HEK293 (cell line): ENCODE results near the gene KIF22.
A peak's percentile ranks its signal among the peaks of the same experiment; 100 is the strongest.

Experiments used
- CTCF ChIA-PET: fragments of 350-600 bp; formaldehyde crosslinking; extraction: SDS; loops from one replicate; lab custom pipeline; 2021; ENCODE audit warnings: antibody characterized with exemption; lab: Yijun Ruan, JAX
- POLR2A ChIA-PET: fragments of 300-600 bp; formaldehyde crosslinking; extraction: SDS; loops from one replicate; lab custom pipeline; 2020; ENCODE audit warnings: antibody characterized with exemption, inconsistent platforms; lab: Yijun Ruan, JAX
- H3K27ac ChIP-seq: fragments of 200-500 bp; sonication (Bioruptor generic); 2 replicates; pipeline ENCODE4 v1.5.1; 2014; ENCODE audit warnings: low read depth, low read length, control low read depth, inconsistent platforms; ENCODE audit errors: extremely low read depth
- H3K36me3 ChIP-seq, 2 experiments: fragments of 200-500 bp in 1 of 2; sonication (Bioruptor generic) in 1 of 2; 1 replicate in 1 of 2; 2 replicates in 1 of 2; pipeline ENCODE4 v1.5.1; 2014 to 2017; ENCODE audit warnings: inconsistent platforms in 2 of 2, low read length in 2 of 2; ENCODE audit not compliant: control insufficient read depth in 2 of 2, insufficient read depth in 1 of 2
- H3K4me1 ChIP-seq: fragments of 200-500 bp; sonication (Bioruptor generic); 2 replicates; pipeline ENCODE4 v1.5.1; 2014; ENCODE audit warnings: mild to moderate bottlenecking, low read length, inconsistent platforms; ENCODE audit not compliant: control insufficient read depth, insufficient read depth
- H3K4me3 ChIP-seq: 2 replicates; pipeline ENCODE4 v1.5.1; 2011; ENCODE audit warnings: low read depth, mild to moderate bottlenecking, control low read depth, low read length, moderate library complexity
- H3K9me3 ChIP-seq: fragments of 200-500 bp; sonication (Bioruptor generic); 2 replicates; pipeline ENCODE4 v1.5.1; 2014; ENCODE audit warnings: low read depth, low read length, inconsistent platforms; ENCODE audit not compliant: control insufficient read depth, insufficient read depth
- AEBP2 ChIP-seq: fragments of 450-650 bp; formaldehyde crosslinking; IDR thresholded peaks from 2 replicates; pipeline ENCODE4 v1.5.1; 2016; ENCODE audit warnings: missing biosample characterization, missing genetic modification characterization, borderline replicate concordance
- KLF8 ChIP-seq: fragments of 450-650 bp; formaldehyde crosslinking; IDR thresholded peaks from 2 replicates; pipeline ENCODE4 v1.5.1; 2016; ENCODE audit warnings: missing biosample characterization, missing genetic modification characterization
- SETDB1 ChIP-seq: IDR thresholded peaks from one replicate; pipeline ENCODE4 v1.6.1; 2017; ENCODE audit warnings: mild to moderate bottlenecking, low read length, moderate library complexity, mixed read lengths; ENCODE audit not compliant: insufficient read length
- TRIM28 ChIP-seq: IDR thresholded peaks from 2 replicates; pipeline ENCODE4 v1.6.1; 2011; ENCODE audit warnings: low read length, control low read depth, borderline replicate concordance
- ZEB2 ChIP-seq: fragments of 450-650 bp; formaldehyde crosslinking; IDR thresholded peaks from 2 replicates; pipeline ENCODE4 v1.5.1; 2016; ENCODE audit warnings: missing biosample characterization, missing genetic modification characterization
- ZFP3 ChIP-seq: fragments of 450-650 bp; formaldehyde crosslinking; IDR thresholded peaks from 2 replicates; pipeline ENCODE4 v1.5.1; 2016; ENCODE audit warnings: low read depth, missing biosample characterization, missing genetic modification characterization
- ZNF112 ChIP-seq: fragments of 450-650 bp; formaldehyde crosslinking; IDR thresholded peaks from 2 replicates; pipeline ENCODE4 v1.5.0; 2017; ENCODE audit warnings: missing biosample characterization, missing genetic modification characterization
- ZNF280C ChIP-seq: fragments of 450-650 bp; formaldehyde crosslinking; IDR thresholded peaks from 2 replicates; pipeline ENCODE4 v1.5.1; 2016; ENCODE audit warnings: missing biosample characterization, missing genetic modification characterization
- ZNF292 ChIP-seq: fragments of 450-650 bp; formaldehyde crosslinking; IDR thresholded peaks from 2 replicates; pipeline ENCODE4 v1.5.1; 2016; ENCODE audit warnings: low read depth, missing biosample characterization, missing genetic modification characterization, borderline replicate concordance
- ZNF350 ChIP-seq: fragments of 450-650 bp; formaldehyde crosslinking; IDR thresholded peaks from 2 replicates; pipeline ENCODE4 v1.5.0; 2017; ENCODE audit warnings: missing biosample characterization, mild to moderate bottlenecking, missing genetic modification characterization
- ZNF426 ChIP-seq: fragments of 450-650 bp; formaldehyde crosslinking; IDR thresholded peaks from 2 replicates; pipeline ENCODE4 v1.5.1; 2017; ENCODE audit warnings: missing biosample characterization, missing genetic modification characterization, mild to moderate bottlenecking, inconsistent platforms, moderate library complexity
- ZNF48 ChIP-seq: fragments of 450-650 bp; formaldehyde crosslinking; IDR thresholded peaks from 2 replicates; pipeline ENCODE4 v1.5.1; 2016; ENCODE audit warnings: missing biosample characterization, missing genetic modification characterization
- ZNF501 ChIP-seq: fragments of 450-650 bp; formaldehyde crosslinking; IDR thresholded peaks from 2 replicates; pipeline ENCODE4 v1.5.1; 2016; ENCODE audit warnings: missing biosample characterization, missing genetic modification characterization
- ZNF530 ChIP-seq: fragments of 450-650 bp; formaldehyde crosslinking; IDR thresholded peaks from 2 replicates; pipeline ENCODE4 v1.5.1; 2016; ENCODE audit warnings: low read depth, missing biosample characterization, missing genetic modification characterization
- ZNF571 ChIP-seq: fragments of 450-650 bp; formaldehyde crosslinking; IDR thresholded peaks from 2 replicates; pipeline ENCODE4 v1.5.0; 2017; ENCODE audit warnings: missing biosample characterization, missing genetic modification characterization
- ZNF600 ChIP-seq: fragments of 450-650 bp; formaldehyde crosslinking; IDR thresholded peaks from 2 replicates; pipeline ENCODE4 v1.5.1; 2016; ENCODE audit warnings: missing biosample characterization, missing genetic modification characterization
- ZNF670 ChIP-seq: fragments of 450-650 bp; formaldehyde crosslinking; IDR thresholded peaks from 2 replicates; pipeline ENCODE4 v1.5.1; 2016; ENCODE audit warnings: missing biosample characterization, missing genetic modification characterization, low read depth
- ZNF792 ChIP-seq: fragments of 450-650 bp; formaldehyde crosslinking; IDR thresholded peaks from 2 replicates; pipeline ENCODE4 v1.5.1; 2016; ENCODE audit warnings: missing biosample characterization, missing genetic modification characterization
- TF ChIP-seq, protein P1 (sequence below): fragments of 450-650 bp; formaldehyde crosslinking; IDR thresholded peaks from 2 replicates; pipeline ENCODE4 v1.5.0; 2017; ENCODE audit warnings: missing biosample characterization, missing genetic modification characterization, borderline replicate concordance

KIF22 gene

DNA sequence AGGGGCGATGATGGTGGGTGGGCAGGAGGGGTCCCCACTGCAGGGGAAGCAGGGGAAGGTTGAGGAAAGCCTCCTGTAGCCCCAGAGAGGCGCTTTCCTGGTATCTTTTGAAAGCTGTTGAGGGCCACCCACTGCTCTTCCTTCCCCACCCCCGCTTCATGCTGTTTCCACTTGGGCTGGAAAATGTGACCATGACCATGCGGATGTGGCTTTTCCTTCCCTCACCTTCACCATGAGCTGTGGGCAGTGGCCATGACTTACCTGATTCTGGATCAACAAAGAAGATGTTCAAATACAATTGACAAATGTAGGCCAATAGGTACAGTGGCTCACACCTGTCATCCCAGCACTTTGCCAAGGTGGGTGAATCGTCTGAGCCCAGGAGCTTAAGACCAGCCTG lies 43.5 kb downstream of the KIF22 start (continued):
- TF ChIP-seq, protein P1, sequence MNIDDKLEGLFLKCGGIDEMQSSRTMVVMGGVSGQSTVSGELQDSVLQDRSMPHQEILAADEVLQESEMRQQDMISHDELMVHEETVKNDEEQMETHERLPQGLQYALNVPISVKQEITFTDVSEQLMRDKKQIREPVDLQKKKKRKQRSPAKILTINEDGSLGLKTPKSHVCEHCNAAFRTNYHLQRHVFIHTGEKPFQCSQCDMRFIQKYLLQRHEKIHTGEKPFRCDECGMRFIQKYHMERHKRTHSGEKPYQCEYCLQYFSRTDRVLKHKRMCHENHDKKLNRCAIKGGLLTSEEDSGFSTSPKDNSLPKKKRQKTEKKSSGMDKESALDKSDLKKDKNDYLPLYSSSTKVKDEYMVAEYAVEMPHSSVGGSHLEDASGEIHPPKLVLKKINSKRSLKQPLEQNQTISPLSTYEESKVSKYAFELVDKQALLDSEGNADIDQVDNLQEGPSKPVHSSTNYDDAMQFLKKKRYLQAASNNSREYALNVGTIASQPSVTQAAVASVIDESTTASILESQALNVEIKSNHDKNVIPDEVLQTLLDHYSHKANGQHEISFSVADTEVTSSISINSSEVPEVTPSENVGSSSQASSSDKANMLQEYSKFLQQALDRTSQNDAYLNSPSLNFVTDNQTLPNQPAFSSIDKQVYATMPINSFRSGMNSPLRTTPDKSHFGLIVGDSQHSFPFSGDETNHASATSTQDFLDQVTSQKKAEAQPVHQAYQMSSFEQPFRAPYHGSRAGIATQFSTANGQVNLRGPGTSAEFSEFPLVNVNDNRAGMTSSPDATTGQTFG (tag by site-specific recombination), result no peak
- no peak for TF ChIP-seq ZNF530 (tag by site-specific recombination)
- TF ChIP-seq KLF8 (tag by site-specific recombination), result no peak
- TF ChIP-seq TRIM28, result no peak
- no peak for TF ChIP-seq ZNF571
- no peak for TF ChIP-seq ZEB2 (tag by site-specific recombination)
- TF ChIP-seq ZNF501 (tag by site-specific recombination), result no peak

DNA sequence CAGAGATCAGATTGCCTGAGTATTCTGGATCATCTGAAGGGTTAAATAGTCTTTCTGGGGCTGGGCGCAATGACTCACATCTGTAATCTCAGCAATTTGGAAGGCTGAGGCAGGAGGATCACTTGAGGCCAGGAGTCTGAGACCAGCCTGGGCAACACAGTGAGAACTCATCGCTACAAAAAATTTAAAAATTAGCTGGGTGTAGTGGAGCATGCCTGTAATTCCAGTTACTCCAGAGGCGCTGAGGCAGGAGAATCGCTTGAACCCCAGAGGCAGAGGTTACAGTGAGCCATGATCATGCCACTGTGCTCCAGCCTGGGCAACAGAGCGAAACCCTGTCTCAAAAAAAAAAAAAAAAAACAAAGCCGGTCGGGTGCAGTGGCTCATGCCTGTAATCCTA lies 45.4 kb downstream of the KIF22 start:
- ChIA-PET CTCF (interaction anchor here (1.2 to 6.5 kb wide), 2 partner anchors 12 to 196 kb away, joined by 3 to 67 read pairs; partner anchors contain the start of gene TLCD3B), POLR2A (interaction anchor here (1.5 kb wide), 1 partner anchor 16 kb away, joined by 4 read pairs; the partner anchor contains the start of gene MVP)
- Histone ChIP-seq H3K36me3 (peaks cover 0 to 5% of the 10 kb centered on the region in 2 experiments; a peak in 1 of 3 replicates), H3K4me1 (no peaks in the 10 kb centered on the region), H3K9me3 (no peaks in the 10 kb centered on the region), H3K4me3 (no peak overlapping the region), H3K27ac (no peak overlapping the region)
- TF ChIP-seq ZNF280C (tag by site-specific recombination), result no peak
- no peak for TF ChIP-seq SETDB1
- TF ChIP-seq ZNF426 (tag by site-specific recombination), result no peak
- no peak for TF ChIP-seq ZFP3 (tag by site-specific recombination)
- no peak for TF ChIP-seq ZNF292
- TF ChIP-seq ZNF350 (tag by site-specific recombination), result no peak
- TF ChIP-seq ZNF48 (tag by site-specific recombination), result no peak
- no peak for TF ChIP-seq ZNF112 (tag by site-specific recombination)
- TF ChIP-seq ZNF792, result no peak
- TF ChIP-seq AEBP2 (tag by site-specific recombination), result no peak
- TF ChIP-seq ZNF670 (tag by site-specific recombination), result no peak

GRCh38 chr16:29836623-29837022 lies 46.1 kb downstream of the KIF22 start:
- Histone ChIP-seq H3K4me1 (no peaks in the 10 kb centered on the region), H3K9me3 (no peaks in the 10 kb centered on the region), H3K36me3 (peaks cover 0 to 5% of the 10 kb centered on the region in 2 experiments; a peak in 1 of 3 replicates), H3K27ac (no peak overlapping the region), H3K4me3 (no peak overlapping the region)
- TF ChIP-seq ZNF600 (tag by site-specific recombination) (0 out of 2 replicates have a peak, but pooled peaks have one; percentile 34), TRIM28 (no peak)
- POLR2A ChIA-PET, result no interaction called here
- CTCF ChIA-PET, result interaction anchor here (0.5 to 6.5 kb wide), 4 partner anchors 12 to 195 kb away, joined by 3 to 67 read pairs (median 4); partner anchors contain the start of gene TLCD3B
